Activated CD8-positive, alpha-beta memory T cell treated with anti-CD3 and anti-CD28 coated beads for 4 hours (primary cell): ENCODE data around the gene SLC12A9.
"Not testable (repeated sequence)": the region's sequence is repeated elsewhere in the genome, so short reads cannot be mapped to it uniquely, and the experiment has no call there.

Experiments
- DNase-seq, 2 donors: peaks; one replicate each; pipeline ENCODE4 v3.0.0-alpha.2; 2020; ENCODE audit warnings: low read depth in 2 of 2

Gene SLC12A9

DNA sequence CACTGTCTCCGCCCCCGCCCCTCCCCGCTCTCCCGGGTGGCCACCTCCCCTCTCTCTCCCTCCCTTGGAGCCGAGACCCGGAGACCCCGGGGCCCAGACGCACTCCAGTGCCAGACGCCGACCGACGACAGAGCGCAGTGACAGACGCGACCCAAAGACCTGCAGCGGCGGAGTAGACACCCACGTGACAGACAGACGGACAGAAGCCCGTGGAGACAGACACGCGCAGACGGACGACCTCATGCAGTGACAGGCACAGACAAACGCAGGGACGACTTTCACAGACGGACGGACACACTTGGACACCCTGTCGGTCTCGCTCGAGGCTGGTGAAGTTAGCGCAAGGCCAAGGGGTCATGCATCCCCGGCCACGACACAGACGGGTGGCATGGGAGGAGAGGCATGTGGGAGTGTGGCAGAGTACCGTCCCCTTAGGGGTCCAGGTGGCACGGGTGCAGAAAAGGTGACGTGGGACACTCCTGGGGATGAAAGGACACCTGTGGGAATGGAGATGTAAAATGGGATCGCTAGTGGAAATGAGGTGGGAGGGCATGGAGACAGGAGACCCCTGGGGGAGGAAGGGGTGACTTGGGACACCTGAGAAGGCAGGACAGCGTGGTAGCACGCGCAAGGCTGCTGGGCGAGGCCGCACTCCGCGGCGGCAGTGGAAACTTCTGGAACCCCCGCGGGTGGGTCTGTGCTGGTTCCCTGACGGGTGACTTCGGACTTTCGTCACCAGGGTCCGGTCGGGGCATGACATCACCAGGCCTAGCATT lies 43.6 kb downstream of the SLC12A9 start:
- no peak for DNase-seq

GRCh38 chr7:100896732-100897608 lies 44.5 kb downstream of the SLC12A9 start:
- DNase-seq: no peak

DNA sequence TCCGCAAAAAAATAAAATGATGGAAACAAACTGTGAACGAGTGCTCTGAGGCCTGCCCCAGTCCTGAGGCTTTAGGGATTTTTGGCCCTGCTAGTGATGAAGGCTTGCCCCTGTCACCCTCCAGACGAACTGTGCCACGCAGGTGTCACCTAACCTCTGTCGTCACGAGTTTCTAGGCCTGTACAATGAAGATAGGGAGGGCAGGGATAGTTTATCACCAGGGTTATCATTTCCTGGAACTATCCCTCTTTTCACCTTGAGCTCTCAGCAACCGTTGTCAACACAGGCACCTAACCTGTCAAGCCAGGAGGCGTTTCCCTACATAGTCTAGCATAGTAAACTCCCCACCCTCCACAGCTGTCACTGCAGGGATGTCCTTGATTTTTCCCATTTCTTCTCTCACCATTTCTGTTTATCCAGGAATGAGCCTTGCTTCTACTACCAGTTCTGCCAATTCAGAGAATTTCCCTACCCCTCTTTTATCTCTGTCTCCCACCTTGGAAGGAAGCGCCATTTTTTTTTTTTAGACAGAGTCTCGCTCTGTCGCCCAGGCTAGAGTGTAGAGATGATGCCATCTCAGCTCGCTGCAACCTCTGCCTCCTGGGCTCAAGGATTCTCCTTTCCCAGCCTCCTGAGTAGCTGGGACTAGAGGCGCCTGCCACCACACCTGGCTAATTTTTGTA lies 45.4 kb downstream of the SLC12A9 start:
- no peak for DNase-seq

DNA sequence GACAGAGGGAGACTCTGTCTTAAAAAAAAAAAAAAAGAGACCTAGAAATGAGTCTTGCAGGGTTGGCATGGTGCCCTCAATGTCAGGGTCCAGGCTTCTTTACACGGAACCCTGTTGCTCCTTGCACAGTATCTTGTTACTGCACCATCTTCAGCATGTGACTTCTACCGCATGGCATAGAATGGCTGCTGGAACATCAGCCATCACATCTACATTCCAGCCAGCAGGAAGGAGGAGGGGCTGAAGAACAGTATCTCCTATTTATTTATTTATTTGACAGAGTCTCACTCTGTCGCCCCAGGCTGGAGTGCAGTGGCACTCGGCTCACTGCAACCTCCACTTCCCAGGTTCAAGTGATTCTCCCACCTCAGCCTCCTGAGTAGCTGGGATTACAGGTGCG lies 46.9 kb downstream of the SLC12A9 start:
- DNase-seq: no peak

DNA sequence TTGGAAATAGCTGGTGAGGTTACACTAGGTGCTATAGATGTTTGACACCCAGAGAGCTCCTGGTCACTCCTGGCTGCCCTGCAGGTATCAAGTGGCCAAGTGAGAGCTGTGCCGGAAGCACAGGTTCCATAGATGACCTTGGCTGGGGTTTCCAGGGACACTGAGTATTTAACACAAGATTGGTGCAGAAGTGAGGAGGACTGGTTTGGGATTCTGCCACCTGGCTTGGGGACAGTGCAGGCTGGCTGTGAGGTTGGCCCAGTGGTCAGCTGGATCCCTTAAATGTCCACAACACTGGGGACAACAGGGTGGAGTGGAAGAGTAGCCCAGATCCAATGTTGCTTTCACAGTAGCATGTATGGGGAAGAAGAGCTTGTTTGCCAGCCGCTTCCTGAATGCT lies 48.5 kb downstream of the SLC12A9 start:
- DNase-seq: no peak

GRCh38 chr7:100901921-100902332 lies 49.4 kb downstream of the SLC12A9 start:
- no peak for DNase-seq

DNA sequence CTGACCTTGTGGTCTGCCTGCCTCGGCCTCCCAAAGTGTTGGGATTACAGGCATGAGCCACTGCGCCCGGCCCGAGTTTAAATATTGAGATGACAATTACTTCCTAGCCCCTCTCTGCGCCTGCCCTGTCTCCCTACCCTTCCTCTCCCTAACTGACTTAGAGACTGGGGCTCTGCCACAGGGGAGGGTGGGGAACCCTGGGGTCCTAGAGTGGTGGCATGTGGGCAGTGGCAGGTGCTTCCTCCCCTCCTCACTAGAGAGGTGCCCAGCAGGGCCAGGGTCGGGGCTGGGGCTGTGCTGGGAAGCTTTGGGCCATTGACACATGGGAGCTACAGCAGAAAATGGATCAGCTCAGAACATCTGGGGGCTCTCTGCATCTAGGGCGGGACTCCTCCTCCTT lies 50.1 kb downstream of the SLC12A9 start:
- DNase-seq: no peak

GRCh38 chr7:100908512-100908911 lies 56.0 kb downstream of the SLC12A9 start:
- no peak for DNase-seq

DNA sequence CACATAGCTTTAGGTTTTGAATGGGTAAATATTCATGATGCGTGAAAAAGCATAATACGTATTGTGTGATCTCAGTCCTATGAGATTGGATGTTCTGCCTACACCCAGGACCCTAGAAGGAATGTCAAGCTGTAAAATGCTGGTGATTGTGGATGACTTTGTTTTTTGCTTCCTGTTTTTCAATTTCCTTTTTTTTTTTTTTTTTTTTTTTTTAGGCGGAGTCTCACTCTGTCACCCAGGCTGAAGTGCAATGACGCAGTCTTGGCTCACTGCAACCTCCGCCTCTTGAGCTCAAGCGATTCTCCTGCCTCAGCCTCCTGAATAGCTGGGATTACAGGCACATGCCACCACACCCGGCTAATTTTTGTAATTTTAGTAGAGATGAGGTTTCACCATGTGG lies 57.9 kb downstream of the SLC12A9 start:
- not testable (repeated sequence) for DNase-seq

DNA sequence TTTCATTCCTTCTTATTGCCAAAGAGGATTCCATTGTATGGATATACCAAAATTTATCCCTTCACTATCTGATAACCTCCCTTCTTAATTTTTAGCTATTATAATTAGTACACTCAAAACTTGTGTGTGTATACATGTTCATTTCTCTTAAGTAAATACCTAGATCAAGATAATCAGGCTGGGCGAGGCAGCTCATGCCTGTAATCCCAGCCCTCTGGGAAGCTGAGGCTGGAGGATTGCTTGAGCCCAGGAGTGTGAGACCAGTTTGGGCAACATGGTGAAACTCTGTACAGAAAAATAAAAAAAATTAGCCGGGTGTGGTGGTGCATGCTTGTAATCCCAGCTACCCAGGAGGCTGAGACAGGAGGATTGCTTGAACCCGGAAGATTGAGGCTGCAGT lies 59.0 kb downstream of the SLC12A9 start:
- no peak for DNase-seq

- DNase-seq: no peak
These were observed 61.8 kb downstream of the SLC12A9 start for GRCh38 chr7:100914208-100914878.

DNA sequence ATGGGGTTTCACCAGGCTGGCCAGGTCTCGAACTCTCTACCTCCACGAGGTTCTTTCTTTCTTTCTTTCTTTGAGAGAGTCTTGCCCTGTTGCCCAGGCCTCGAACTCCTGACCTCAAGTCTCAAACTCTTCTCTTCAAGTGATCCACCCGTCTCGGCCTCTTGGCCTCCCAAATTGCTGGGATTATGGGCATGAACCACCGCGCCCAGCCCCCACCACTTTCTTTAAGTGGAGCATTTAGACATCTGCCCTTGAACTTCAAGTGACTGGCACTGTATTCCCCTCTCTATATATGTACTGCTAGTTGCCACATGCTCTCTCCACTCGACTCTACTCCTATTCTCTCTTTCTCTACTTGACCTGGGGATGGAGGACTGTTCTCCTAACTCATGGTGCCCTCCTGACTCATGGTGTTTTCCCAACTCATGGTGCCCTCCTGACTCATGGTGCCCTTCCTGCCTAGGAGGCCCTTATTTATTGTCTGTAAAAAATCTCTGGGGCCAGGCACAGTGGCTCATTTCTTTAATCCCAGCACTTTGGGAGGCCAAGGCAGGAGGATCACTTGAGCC lies 62.5 kb downstream of the SLC12A9 start:
- no peak for DNase-seq
